ENCODE data around the gene PER1. TPM values are rescaled to one million over a fixed set of nuclear protein-coding genes. Genes with fewer than 3 reads are reported as not detected.

Gene PER1
- total and polyA plus RNA-seq, 2 donors from 2014 or later = 25.2 to 161 TPM

DNA sequence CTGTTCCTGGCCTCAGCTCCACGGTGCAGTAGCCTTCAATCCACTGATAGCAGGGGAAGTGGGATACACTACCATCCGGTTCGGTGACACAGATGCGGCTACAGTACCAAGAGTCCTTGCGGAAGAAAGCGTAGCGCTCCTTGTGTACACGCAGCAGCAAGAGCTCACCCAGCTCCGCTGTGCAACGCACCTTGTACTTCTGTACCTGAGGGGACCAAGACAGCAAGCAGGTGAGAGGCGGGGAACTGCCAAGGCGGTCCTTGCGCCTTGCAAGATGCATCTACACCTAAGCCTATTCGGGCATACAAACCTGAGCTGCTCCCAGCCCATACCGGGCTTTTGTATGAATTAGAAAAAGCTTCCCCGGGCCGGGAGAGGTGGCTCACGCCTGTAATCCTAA, 35.4 kb downstream of the PER1 start:
- H3K9ac ChIP-seq (ENCODE audit: low read length in 3 of 3) = no peak overlapping the region
- TF ChIP-seq, protein P1, sequence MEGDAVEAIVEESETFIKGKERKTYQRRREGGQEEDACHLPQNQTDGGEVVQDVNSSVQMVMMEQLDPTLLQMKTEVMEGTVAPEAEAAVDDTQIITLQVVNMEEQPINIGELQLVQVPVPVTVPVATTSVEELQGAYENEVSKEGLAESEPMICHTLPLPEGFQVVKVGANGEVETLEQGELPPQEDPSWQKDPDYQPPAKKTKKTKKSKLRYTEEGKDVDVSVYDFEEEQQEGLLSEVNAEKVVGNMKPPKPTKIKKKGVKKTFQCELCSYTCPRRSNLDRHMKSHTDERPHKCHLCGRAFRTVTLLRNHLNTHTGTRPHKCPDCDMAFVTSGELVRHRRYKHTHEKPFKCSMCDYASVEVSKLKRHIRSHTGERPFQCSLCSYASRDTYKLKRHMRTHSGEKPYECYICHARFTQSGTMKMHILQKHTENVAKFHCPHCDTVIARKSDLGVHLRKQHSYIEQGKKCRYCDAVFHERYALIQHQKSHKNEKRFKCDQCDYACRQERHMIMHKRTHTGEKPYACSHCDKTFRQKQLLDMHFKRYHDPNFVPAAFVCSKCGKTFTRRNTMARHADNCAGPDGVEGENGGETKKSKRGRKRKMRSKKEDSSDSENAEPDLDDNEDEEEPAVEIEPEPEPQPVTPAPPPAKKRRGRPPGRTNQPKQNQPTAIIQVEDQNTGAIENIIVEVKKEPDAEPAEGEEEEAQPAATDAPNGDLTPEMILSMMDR (IDR thresholded peaks at IDR 0.05; ENCODE audit: borderline replicate concordance, extremely low read depth, insufficient read depth) = no peak
- FAIRE-seq = no peak
- no peaks in the 10 kb centered on the region for H3K36me3 ChIP-seq (ENCODE audit: control insufficient read depth in 2 of 3, insufficient read depth in 3 of 3, low read length in 3 of 3)
- H3K27ac ChIP-seq (ENCODE audit: low read depth in 2 of 2, low read length in 2 of 2) = no peak overlapping the region
- H3K27me3 ChIP-seq (ENCODE audit: control insufficient read depth, insufficient read depth, low read length) = peaks cover 17% of the 10 kb centered on the region
- H3K9me3 ChIP-seq (ENCODE audit: control insufficient read depth in 2 of 3, insufficient read depth in 1 of 3, low read length in 3 of 3) = no peaks in the 10 kb centered on the region
- no peak overlapping the region for H3K4me3 ChIP-seq (ENCODE audit: low read length in 3 of 3)
- H3K4me1 ChIP-seq (ENCODE audit: control insufficient read depth in 2 of 3, insufficient read depth in 2 of 3, low read depth in 1 of 3, low read length in 3 of 3) = peaks cover 0 to 16% (median 9%) of the 10 kb centered on the region in 3 donors
- intact Hi-C loops (cut with DNase I) = no loop called here
- DNase-seq = no peak

DNA sequence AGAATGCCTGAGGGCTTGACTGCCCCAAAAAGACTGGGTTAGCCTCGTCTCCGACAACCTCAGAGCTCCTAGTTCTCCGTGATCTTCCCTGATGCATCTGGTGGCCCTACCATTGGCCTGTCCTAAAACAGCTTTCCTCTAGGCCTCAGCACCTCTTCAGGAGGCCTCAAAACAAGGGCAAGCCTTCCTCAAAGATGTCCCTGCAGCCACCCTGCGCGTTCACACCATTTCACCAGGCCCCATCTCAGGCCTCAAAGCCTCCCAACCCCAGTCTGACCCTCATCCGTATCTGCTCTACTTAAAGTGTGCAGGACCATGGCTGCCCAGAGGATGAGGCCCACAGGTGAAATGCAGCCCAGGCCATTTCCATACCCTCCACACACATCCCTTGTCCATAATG, 41.3 kb downstream of the PER1 start:
- no peak overlapping the region for H3K27ac ChIP-seq (ENCODE audit: low read depth in 2 of 2, low read length in 2 of 2)
- DNase-seq (no peak), FAIRE-seq (no peak)
- H3K36me3 ChIP-seq (ENCODE audit: control insufficient read depth in 2 of 3, insufficient read depth in 3 of 3, low read length in 3 of 3) = no peaks in the 10 kb centered on the region
- peaks cover 0 to 4% (median 0%) of the 10 kb centered on the region in 3 donors for H3K4me1 ChIP-seq (ENCODE audit: control insufficient read depth in 2 of 3, insufficient read depth in 2 of 3, low read depth in 1 of 3, low read length in 3 of 3)
- no peaks in the 10 kb centered on the region for H3K9me3 ChIP-seq (ENCODE audit: control insufficient read depth in 2 of 3, insufficient read depth in 1 of 3, low read length in 3 of 3)
- TF ChIP-seq, protein P1 (IDR thresholded peaks at IDR 0.05; ENCODE audit: borderline replicate concordance, extremely low read depth, insufficient read depth) = no peak
- H3K9ac ChIP-seq (ENCODE audit: low read length in 3 of 3) = no peak overlapping the region
- H3K4me3 ChIP-seq (ENCODE audit: low read length in 3 of 3) = no peak overlapping the region
- H3K27me3 ChIP-seq (ENCODE audit: control insufficient read depth, insufficient read depth, low read length) = peaks cover 8% of the 10 kb centered on the region
- intact Hi-C loops (cut with DNase I) = no loop called here

DNA sequence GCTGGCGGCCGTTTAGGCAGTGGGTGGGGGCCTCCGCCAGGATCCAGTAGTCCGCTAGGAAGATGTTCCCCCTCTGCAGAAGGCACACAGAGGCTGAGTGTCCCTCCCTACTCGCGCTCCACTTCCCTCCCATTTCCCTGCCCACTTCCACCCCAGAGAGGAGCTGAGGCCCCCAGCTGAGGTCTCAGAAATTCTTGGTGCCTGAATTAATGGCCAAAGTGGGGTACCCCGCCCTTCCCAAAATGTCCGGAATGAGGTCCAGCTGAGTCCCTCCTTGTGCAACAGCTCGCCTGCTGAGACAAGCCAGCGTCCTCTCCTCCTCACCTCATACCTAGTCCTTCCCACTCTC, 41.8 kb downstream of the PER1 start:
- intact Hi-C loops (cut with DNase I) = no loop called here
- Histone ChIP-seq H3K27ac (ENCODE audit: low read depth in 2 of 2, low read length in 2 of 2) (no peak overlapping the region), H3K27me3 (ENCODE audit: control insufficient read depth, insufficient read depth, low read length) (peaks cover 7% of the 10 kb centered on the region), H3K36me3 (ENCODE audit: control insufficient read depth in 2 of 3, insufficient read depth in 3 of 3, low read length in 3 of 3) (no peaks in the 10 kb centered on the region), H3K9me3 (ENCODE audit: control insufficient read depth in 2 of 3, insufficient read depth in 1 of 3, low read length in 3 of 3) (no peaks in the 10 kb centered on the region), H3K4me3 (ENCODE audit: low read length in 3 of 3) (no peak overlapping the region), H3K9ac (ENCODE audit: low read length in 3 of 3) (no peak overlapping the region), H3K4me1 (ENCODE audit: control insufficient read depth in 2 of 3, insufficient read depth in 2 of 3, low read depth in 1 of 3, low read length in 3 of 3) (peaks cover 0 to 4% (median 0%) of the 10 kb centered on the region in 3 donors)
- DNase-seq (no peak), FAIRE-seq (no peak)
- TF ChIP-seq, protein P1 (IDR thresholded peaks at IDR 0.05; ENCODE audit: borderline replicate concordance, extremely low read depth, insufficient read depth) = no peak
